OCI-LY7 (cell line): Measurements from ENCODE around the gene NDUFS8. TPM values are rescaled to one million over a fixed set of nuclear protein-coding genes. Genes with fewer than 3 reads are reported as not detected.

ENCODE experiments used
- BruUV-seq: library from RNA; stranded (reverse); fragments of 400-500 nt; replicated peaks from 2 replicates; lab custom pipeline; 2021; lab: Mats Ljungman, UMichigan
- CTCF ChIA-PET: fragments of 300-600 bp; sonication (Branson Sonifier 250); formaldehyde crosslinking; loops from one replicate; lab custom pipeline; 2022; ENCODE audit warnings: antibody characterized with exemption; ENCODE audit not compliant: unreplicated experiment; lab: Charles Lee
- POLR2A ChIA-PET: fragments of 300-600 bp; sonication (Branson Sonifier 250); formaldehyde crosslinking; loops from one replicate; lab custom pipeline; 2022; ENCODE audit warnings: antibody characterized with exemption; lab: Charles Lee
- DNase-seq: peaks from one replicate; pipeline ENCODE4 v3.0.0-alpha.2; 2015; ENCODE audit warnings: low spot score
- H2AFZ ChIP-seq: fragments of 200-600 bp; sonication (generic), shearing (Covaris generic); 2 replicates; pipeline ENCODE4 v1.6.1; 2014; ENCODE audit warnings: mild to moderate bottlenecking, antibody characterized with exemption, low read length, moderate library complexity
- H3K27ac ChIP-seq: fragments of 200-600 bp; sonication (generic); 2 replicates; pipeline ENCODE4 v1.5.1; 2014; ENCODE audit warnings: mixed run types, low read depth, mild to moderate bottlenecking, moderate library complexity, low read length, inconsistent platforms; ENCODE audit not compliant: poor library complexity, severe bottlenecking
- H3K36me3 ChIP-seq: fragments of 200-600 bp; sonication (generic); 2 replicates; pipeline ENCODE4 v1.6.1; 2014; ENCODE audit warnings: mild to moderate bottlenecking, antibody characterized with exemption, low read length, moderate library complexity, mixed read lengths; ENCODE audit not compliant: insufficient read depth
- H3K4me1 ChIP-seq: fragments of 200-600 bp; sonication (generic); 2 replicates; pipeline ENCODE4 v1.5.1; 2014; ENCODE audit warnings: mild to moderate bottlenecking, low read length; ENCODE audit not compliant: insufficient read depth, poor library complexity, severe bottlenecking
- H3K4me2 ChIP-seq: fragments of 200-600 bp; sonication (generic); 2 replicates; pipeline ENCODE4 v1.6.1; 2014; ENCODE audit warnings: mild to moderate bottlenecking, low read length
- H3K4me3 ChIP-seq: fragments of 200-600 bp; sonication (generic); 2 replicates; pipeline ENCODE4 v1.5.1; 2014; ENCODE audit warnings: mild to moderate bottlenecking, low read depth, low read length; ENCODE audit not compliant: poor library complexity, severe bottlenecking
- H3K79me2 ChIP-seq: fragments of 200-600 bp; sonication (generic); 2 replicates; pipeline ENCODE4 v1.6.1; 2016; ENCODE audit warnings: low read depth, mild to moderate bottlenecking, low read length, moderate library complexity, mixed read lengths; ENCODE audit not compliant: insufficient read depth
- H3K9me2 ChIP-seq: fragments of 200-600 bp; sonication (generic); 2 replicates; pipeline ENCODE4 v1.6.1; 2016; ENCODE audit warnings: mild to moderate bottlenecking, low read length, mixed read lengths; ENCODE audit not compliant: insufficient read depth
- H3K9me3 ChIP-seq: fragments of 200-600 bp; sonication (generic); 2 replicates; pipeline ENCODE4 v1.6.1; 2014; ENCODE audit warnings: mild to moderate bottlenecking, mixed run types, low read length, mixed read lengths
- H4K20me1 ChIP-seq: fragments of 200-600 bp; sonication (generic); 2 replicates; pipeline ENCODE4 v1.6.1; 2014; ENCODE audit warnings: mild to moderate bottlenecking, antibody characterized with exemption, low read length, moderate library complexity, mixed read lengths; ENCODE audit not compliant: insufficient read depth
- EZH2phosphoT487 ChIP-seq: fragments of 200-600 bp; sonication (generic); IDR thresholded peaks from 2 replicates; pipeline ENCODE4 v1.6.1; 2018; ENCODE audit warnings: low read depth, borderline replicate concordance, mild to moderate bottlenecking, mixed run types, antibody characterized with exemption, low read length, moderate library complexity, mixed read lengths
- intact Hi-C: fragments of 100-400 bp; cut with micrococcal nuclease; formaldehyde crosslinking; loops from one replicate; pipeline ENCODE4 v1.10.0; 2022; ENCODE audit not compliant: unreplicated experiment
- total RNA-seq, 2 experiments: library from RNA; depleted of rRNA in 1 of 2; stranded (reverse); fragments of >200 nt in 1 of 2; shearing (Covaris generic) in 1 of 2; gene quantifications; 2 replicates each; pipeline ENCODE4 v1.2.3, GENCODE V29; 2014 to 2022
- TF ChIP-seq, protein P1 (sequence below): fragments of 200-600 bp; sonication (generic); conservative IDR thresholded peaks from 2 replicates; pipeline ENCODE4 v1.5.1; 2014; ENCODE audit warnings: mild to moderate bottlenecking, antibody characterized with exemption, low read length, moderate library complexity, mixed read lengths

Gene NDUFS8
- total RNA-seq, 2 experiments from 2014 or later: 126 to 173 TPM

GRCh38 chr11:68020575-68020974 lies 9.9 kb upstream of the NDUFS8 start:
- CTCF ChIA-PET: no interaction called here
- POLR2A ChIA-PET: no interaction called here
- Histone ChIP-seq H3K9me3 (no peaks in the 10 kb centered on the region), H3K4me3 (no peak overlapping the region), H3K4me2 (no peak overlapping the region), H3K36me3 (no peaks in the 10 kb centered on the region), H3K27ac (no peak overlapping the region), H3K79me2 (no peaks in the 10 kb centered on the region), H3K4me1 (peaks cover 5% of the 10 kb centered on the region), H2AFZ (no peak overlapping the region), H3K9me2 (no peaks in the 10 kb centered on the region), H4K20me1 (no peaks in the 10 kb centered on the region)
- peak; percentile 23 for DNase-seq
- BruUV-seq: no TSS peak
- no peak for TF ChIP-seq EZH2phosphoT487
- TF ChIP-seq, protein P1, sequence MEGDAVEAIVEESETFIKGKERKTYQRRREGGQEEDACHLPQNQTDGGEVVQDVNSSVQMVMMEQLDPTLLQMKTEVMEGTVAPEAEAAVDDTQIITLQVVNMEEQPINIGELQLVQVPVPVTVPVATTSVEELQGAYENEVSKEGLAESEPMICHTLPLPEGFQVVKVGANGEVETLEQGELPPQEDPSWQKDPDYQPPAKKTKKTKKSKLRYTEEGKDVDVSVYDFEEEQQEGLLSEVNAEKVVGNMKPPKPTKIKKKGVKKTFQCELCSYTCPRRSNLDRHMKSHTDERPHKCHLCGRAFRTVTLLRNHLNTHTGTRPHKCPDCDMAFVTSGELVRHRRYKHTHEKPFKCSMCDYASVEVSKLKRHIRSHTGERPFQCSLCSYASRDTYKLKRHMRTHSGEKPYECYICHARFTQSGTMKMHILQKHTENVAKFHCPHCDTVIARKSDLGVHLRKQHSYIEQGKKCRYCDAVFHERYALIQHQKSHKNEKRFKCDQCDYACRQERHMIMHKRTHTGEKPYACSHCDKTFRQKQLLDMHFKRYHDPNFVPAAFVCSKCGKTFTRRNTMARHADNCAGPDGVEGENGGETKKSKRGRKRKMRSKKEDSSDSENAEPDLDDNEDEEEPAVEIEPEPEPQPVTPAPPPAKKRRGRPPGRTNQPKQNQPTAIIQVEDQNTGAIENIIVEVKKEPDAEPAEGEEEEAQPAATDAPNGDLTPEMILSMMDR: no peak; the same call in 1 of the 2 replicates
- intact Hi-C loops: no loop called here

GRCh38 chr11:68021167-68021787 lies 9.2 kb upstream of the NDUFS8 start:
- Histone ChIP-seq H3K27ac (no peak overlapping the region), H3K79me2 (no peaks in the 10 kb centered on the region), H3K9me2 (no peaks in the 10 kb centered on the region), H4K20me1 (no peaks in the 10 kb centered on the region), H3K4me1 (peaks cover 6% of the 10 kb centered on the region), H3K4me3 (no peak overlapping the region), H3K4me2 (no peak overlapping the region), H3K9me3 (no peaks in the 10 kb centered on the region), H3K36me3 (no peaks in the 10 kb centered on the region), H2AFZ (no peak overlapping the region)
- ChIA-PET CTCF (no interaction called here), POLR2A (no interaction called here)
- no peak for TF ChIP-seq EZH2phosphoT487
- TF ChIP-seq, protein P1: peak; percentile 59
- intact Hi-C loops: no loop called here
- no TSS peak for BruUV-seq
- peak; percentile 41 for DNase-seq

DNA sequence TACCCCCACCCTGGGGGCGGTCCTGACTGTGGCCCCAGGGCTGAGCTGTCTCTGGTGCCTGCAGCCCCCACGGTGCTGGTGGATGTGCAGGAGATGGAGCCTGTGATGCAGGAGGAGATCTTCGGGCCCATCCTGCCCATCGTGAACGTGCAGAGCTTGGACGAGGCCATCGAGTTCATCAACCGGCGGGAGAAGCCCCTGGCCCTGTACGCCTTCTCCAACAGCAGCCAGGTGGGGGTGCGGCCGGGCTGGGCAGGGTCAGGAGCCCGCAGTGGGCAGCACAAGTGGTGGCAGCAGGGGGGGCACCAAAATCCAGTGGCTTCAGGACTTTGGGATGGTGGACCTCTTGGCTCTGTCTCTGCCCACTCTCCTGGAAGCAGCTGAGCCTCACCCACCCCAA lies 8.0 kb upstream of the NDUFS8 start:
- ChIA-PET CTCF (no interaction called here), POLR2A (no interaction called here)
- H4K20me1 ChIP-seq: no peaks in the 10 kb centered on the region
- H2AFZ ChIP-seq: no peak overlapping the region
- no peak for TF ChIP-seq EZH2phosphoT487
- TF ChIP-seq, protein P1: no peak
- no TSS peak for BruUV-seq
- no peak overlapping the region for H3K27ac ChIP-seq
- intact Hi-C loops: no loop called here
- no peak for DNase-seq
- no peaks in the 10 kb centered on the region for H3K79me2 ChIP-seq
- no peak overlapping the region for H3K4me3 ChIP-seq
- H3K9me2 ChIP-seq: no peaks in the 10 kb centered on the region
- no peaks in the 10 kb centered on the region for H3K9me3 ChIP-seq
- peaks cover 16% of the 10 kb centered on the region for H3K4me1 ChIP-seq
- H3K4me2 ChIP-seq: no peak overlapping the region
- no peaks in the 10 kb centered on the region for H3K36me3 ChIP-seq
